ENCODE results near the gene SPDYA. TPM values are rescaled to one million over a fixed set of nuclear protein-coding genes. Genes with fewer than 3 reads are reported as not detected.

SPDYA gene
- total RNA-seq, 1 donor from 2014 or later, result 1.3 TPM

- peaks cover 99% of the 10 kb centered on the region for H3K79me2 ChIP-seq (ENCODE audit: insufficient read depth, low read length)
- FAIRE-seq, result no peak
- no peaks in the 10 kb centered on the region for H3K36me3 ChIP-seq (ENCODE audit: insufficient read depth, low read length)
- Mint-ChIP-seq H3K27me3 (ENCODE audit: low read depth, unreplicated experiment) (no peaks in the 10 kb centered on the region), H3K9me3 (ENCODE audit: unreplicated experiment) (no peaks in the 10 kb centered on the region), H3K4me1 (ENCODE audit: low read depth, unreplicated experiment) (peaks cover 21% of the 10 kb centered on the region), H3K36me3 (ENCODE audit: low read depth, unreplicated experiment) (no peaks in the 10 kb centered on the region), H3K4me3 (ENCODE audit: unreplicated experiment) (no peak overlapping the region), H3K27ac (ENCODE audit: unreplicated experiment) (no peak overlapping the region)
- H2AFZ ChIP-seq (ENCODE audit: low read depth, low read length), result no peak overlapping the region
- H3K9ac ChIP-seq (ENCODE audit: low read length), result no peak overlapping the region
- no peaks in the 10 kb centered on the region for H3K9me3 ChIP-seq (ENCODE audit: insufficient read depth, low read depth, low read length)
- no peak overlapping the region for H3K27ac ChIP-seq (ENCODE audit: low read depth, low read length)
- TF ChIP-seq CTCF (IDR thresholded peaks at IDR 0.05; ENCODE audit: insufficient read depth, low read depth, low read length), result no peak
- no peak for TF ChIP-seq EZH2 (IDR thresholded peaks at IDR 0.05; ENCODE audit: insufficient read depth, low read length)
- no peaks in the 10 kb centered on the region for H3K27me3 ChIP-seq (ENCODE audit: insufficient read depth, low read length)
- no peak overlapping the region for H3K4me2 ChIP-seq (ENCODE audit: low read length)
- H4K20me1 ChIP-seq (ENCODE audit: insufficient read depth, low read length), result peaks cover 98% of the 10 kb centered on the region
- no peak overlapping the region for H3K4me3 ChIP-seq (ENCODE audit: insufficient read depth, low read depth, low read length)
- no peak for DNase-seq (ENCODE audit: low read depth)
- peaks cover 4% of the 10 kb centered on the region for H3K4me1 ChIP-seq (ENCODE audit: insufficient read depth, low read length)
Measured at GRCh38 chr2:28768422-28768821, 42.2 kb upstream of the SPDYA start.

- H3K9me3 ChIP-seq (ENCODE audit: insufficient read depth, low read depth, low read length), result no peaks in the 10 kb centered on the region
- H3K4me1 Mint-ChIP-seq (ENCODE audit: low read depth, unreplicated experiment), result peaks cover 18% of the 10 kb centered on the region
- no peak overlapping the region for H3K4me3 Mint-ChIP-seq (ENCODE audit: unreplicated experiment)
- peaks cover 99% of the 10 kb centered on the region for H3K79me2 ChIP-seq (ENCODE audit: insufficient read depth, low read length)
- H3K36me3 ChIP-seq (ENCODE audit: insufficient read depth, low read length), result no peaks in the 10 kb centered on the region
- H3K27me3 Mint-ChIP-seq (ENCODE audit: low read depth, unreplicated experiment), result no peaks in the 10 kb centered on the region
- no peak for DNase-seq (ENCODE audit: low read depth)
- TF ChIP-seq CTCF (IDR thresholded peaks at IDR 0.05; ENCODE audit: insufficient read depth, low read depth, low read length) (no peak), EZH2 (IDR thresholded peaks at IDR 0.05; ENCODE audit: insufficient read depth, low read length) (no peak)
- no peaks in the 10 kb centered on the region for H3K9me3 Mint-ChIP-seq (ENCODE audit: unreplicated experiment)
- H3K27me3 ChIP-seq (ENCODE audit: insufficient read depth, low read length), result no peaks in the 10 kb centered on the region
- peaks cover 4% of the 10 kb centered on the region for H3K4me1 ChIP-seq (ENCODE audit: insufficient read depth, low read length)
- FAIRE-seq, result no peak
- no peak overlapping the region for H3K27ac Mint-ChIP-seq (ENCODE audit: unreplicated experiment)
- no peak overlapping the region for H3K9ac ChIP-seq (ENCODE audit: low read length)
- H4K20me1 ChIP-seq (ENCODE audit: insufficient read depth, low read length), result peaks cover 98% of the 10 kb centered on the region
- no peaks in the 10 kb centered on the region for H3K36me3 Mint-ChIP-seq (ENCODE audit: low read depth, unreplicated experiment)
- no peak overlapping the region for H3K4me3 ChIP-seq (ENCODE audit: insufficient read depth, low read depth, low read length)
- H2AFZ ChIP-seq (ENCODE audit: low read depth, low read length), result no peak overlapping the region
- no peak overlapping the region for H3K4me2 ChIP-seq (ENCODE audit: low read length)
- no peak overlapping the region for H3K27ac ChIP-seq (ENCODE audit: low read depth, low read length)
Measured at GRCh38 chr2:28768952-28769351, 41.7 kb upstream of the SPDYA start.

- Histone ChIP-seq H3K4me1 (ENCODE audit: insufficient read depth, low read length) (no peaks in the 10 kb centered on the region), H3K27me3 (ENCODE audit: insufficient read depth, low read length) (no peaks in the 10 kb centered on the region), H3K4me2 (ENCODE audit: low read length) (no peak overlapping the region), H3K36me3 (ENCODE audit: insufficient read depth, low read length) (no peaks in the 10 kb centered on the region), H3K9ac (ENCODE audit: low read length) (no peak overlapping the region), H3K9me3 (ENCODE audit: insufficient read depth, low read depth, low read length) (no peaks in the 10 kb centered on the region), H4K20me1 (ENCODE audit: insufficient read depth, low read length) (peaks cover 98% of the 10 kb centered on the region), H3K4me3 (ENCODE audit: insufficient read depth, low read depth, low read length) (no peak overlapping the region), H3K27ac (ENCODE audit: low read depth, low read length) (no peak overlapping the region), H3K79me2 (ENCODE audit: insufficient read depth, low read length) (peaks cover 100% of the 10 kb centered on the region), H2AFZ (ENCODE audit: low read depth, low read length) (no peak overlapping the region)
- Mint-ChIP-seq H3K27ac (ENCODE audit: unreplicated experiment) (no peak overlapping the region), H3K9me3 (ENCODE audit: unreplicated experiment) (no peaks in the 10 kb centered on the region), H3K27me3 (ENCODE audit: low read depth, unreplicated experiment) (no peaks in the 10 kb centered on the region), H3K4me1 (ENCODE audit: low read depth, unreplicated experiment) (peaks cover 10% of the 10 kb centered on the region), H3K36me3 (ENCODE audit: low read depth, unreplicated experiment) (no peaks in the 10 kb centered on the region), H3K4me3 (ENCODE audit: unreplicated experiment) (no peak overlapping the region)
- no peak for FAIRE-seq
- TF ChIP-seq CTCF (IDR thresholded peaks at IDR 0.05; ENCODE audit: insufficient read depth, low read depth, low read length) (no peak), EZH2 (IDR thresholded peaks at IDR 0.05; ENCODE audit: insufficient read depth, low read length) (no peak)
- DNase-seq (ENCODE audit: low read depth), result no peak
Measured at GRCh38 chr2:28772351-28772750, 38.3 kb upstream of the SPDYA start.

Measured in astrocyte (in vitro differentiated cells and primary cell).